ENCODE measurements around the gene ARL6IP4.

Gene ARL6IP4

DNA sequence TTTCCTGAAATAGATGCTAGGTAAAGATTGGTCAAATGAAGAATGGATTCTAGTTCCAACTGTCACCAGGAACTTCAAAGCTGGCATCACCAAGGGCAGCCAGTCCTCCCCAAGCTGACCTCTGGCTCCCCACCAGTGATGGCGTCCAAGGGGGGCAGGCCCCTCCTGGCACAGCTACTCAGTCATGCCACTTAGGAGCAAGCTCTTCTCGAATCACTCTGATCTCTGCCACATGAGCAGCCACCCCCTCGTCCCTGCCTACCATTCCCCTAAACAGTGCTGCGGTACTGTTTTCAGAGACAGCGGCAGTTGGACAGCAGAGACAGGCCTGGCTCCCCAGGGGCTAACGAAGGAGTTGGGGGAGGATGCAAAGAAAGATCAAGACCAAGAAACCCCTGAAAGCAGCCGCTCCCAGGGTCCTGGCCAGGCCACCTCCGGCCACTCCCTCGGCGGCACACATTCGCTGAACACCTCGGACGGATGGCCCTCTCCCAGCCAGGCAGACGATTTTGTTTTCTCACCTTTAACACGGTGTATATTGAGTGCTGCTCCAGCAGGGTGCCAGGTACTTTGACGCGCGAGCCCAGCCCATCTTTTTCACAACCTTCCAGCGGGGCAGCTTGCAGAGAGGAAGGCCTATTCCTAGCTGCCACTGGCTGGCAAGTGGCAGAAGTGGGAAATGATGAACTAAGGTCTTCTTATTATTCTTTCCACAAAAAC lies 47.4 kb downstream of the ARL6IP4 start:
- no peak overlapping the region for H3K4me3 ChIP-seq
- no peak overlapping the region for H3K27ac ChIP-seq

DNA sequence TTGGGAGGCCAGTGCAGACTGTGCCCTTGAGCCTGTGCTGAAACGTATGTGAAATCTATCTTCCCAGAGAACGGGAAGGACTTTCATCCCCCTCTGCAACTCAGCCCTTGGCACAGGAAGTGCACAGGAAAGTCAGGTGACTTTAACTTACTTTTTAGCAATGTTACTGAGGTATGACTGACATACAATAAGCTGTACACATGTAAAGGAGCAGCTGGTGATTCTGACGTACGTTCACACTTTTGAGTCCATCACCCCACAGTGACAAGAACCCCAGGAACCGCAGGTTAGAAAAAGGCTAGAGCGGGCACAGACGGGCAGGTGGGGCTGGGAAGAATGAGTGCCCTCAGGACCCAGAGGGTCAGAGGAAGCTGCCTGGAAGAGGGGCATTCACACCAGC lies 48.0 kb downstream of the ARL6IP4 start:
- Histone ChIP-seq H3K27ac (no peak overlapping the region), H3K4me3 (no peak overlapping the region)

DNA sequence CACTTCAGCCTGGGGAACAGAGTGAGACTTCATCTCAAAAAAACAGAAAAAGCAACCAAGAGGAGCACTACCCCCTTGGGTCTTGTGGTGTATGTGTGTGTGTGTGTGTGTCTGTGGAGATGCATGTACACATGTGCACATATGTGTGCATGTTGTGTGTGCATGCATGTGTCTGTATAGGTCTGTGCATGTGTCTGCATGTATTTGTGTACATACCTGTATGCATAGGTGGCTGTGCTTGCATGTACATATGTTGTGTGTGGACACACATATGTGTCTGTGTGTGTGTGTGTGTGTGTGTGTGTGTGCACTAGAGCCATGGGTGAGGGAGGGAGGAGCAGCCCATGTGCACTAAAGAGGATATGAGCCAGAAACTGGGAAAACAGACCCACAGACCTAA lies 49.1 kb downstream of the ARL6IP4 start:
- no peak overlapping the region for H3K4me3 ChIP-seq
- no peak overlapping the region for H3K27ac ChIP-seq

DNA sequence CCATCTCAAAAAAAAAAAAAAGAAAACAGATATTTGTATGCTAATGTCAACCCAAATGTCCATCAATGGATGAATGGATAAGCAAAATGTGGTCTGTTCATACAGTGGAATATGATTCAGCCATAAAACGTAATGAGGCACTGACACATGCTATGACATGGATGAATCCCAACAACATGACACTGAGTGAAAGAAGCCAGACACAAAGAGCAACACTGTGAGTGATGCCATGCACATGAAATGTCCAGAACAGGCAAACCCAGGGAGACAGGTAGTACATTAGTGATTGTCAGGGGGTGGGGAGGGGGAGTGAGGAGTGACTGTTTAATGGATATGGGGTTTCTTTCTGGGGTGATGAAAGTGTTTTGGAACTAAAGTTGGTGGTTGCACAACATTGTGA lies 50.2 kb downstream of the ARL6IP4 start:
- Histone ChIP-seq H3K4me3 (no peak overlapping the region), H3K27ac (no peak overlapping the region)

DNA sequence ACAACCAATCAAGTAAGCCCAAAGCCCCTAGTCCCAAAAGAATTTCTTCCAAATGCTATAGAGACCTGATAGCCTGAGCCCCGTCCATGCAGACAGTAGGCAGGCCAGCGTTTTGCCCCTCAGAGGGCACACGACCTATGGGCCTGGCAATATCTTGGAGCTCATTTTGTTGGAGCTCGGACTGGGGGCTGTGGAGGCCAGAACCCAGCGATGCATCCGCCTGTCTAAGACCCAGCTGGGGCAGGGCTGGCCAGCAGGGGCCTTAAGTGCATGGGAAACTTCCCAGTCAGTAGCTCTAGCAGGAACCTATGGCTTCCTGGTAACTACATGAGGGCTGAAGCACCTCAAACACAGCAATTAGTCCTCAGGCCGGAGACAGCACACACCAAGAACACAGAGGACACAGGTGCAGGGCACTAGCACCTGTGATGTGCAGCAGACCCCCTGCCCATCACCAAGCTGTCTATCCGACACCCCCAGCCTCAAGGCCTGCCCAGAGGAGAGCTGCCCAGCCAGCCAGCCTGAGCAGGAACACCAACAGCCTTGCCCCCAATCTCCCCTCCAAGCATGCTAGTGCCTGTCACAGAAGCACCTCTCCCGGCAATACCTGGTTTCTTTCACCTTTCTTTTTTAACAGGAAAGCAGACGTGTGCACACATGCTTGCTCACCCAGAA lies 50.8 kb downstream of the ARL6IP4 start:
- no peak overlapping the region for H3K4me3 ChIP-seq
- no peak overlapping the region for H3K27ac ChIP-seq

Data from skin epidermis (tissue), 12 donors.